Testis (tissue), 3 donors: Measurements from ENCODE around the gene LIPF. TPM values are rescaled to one million over a fixed set of nuclear protein-coding genes. Genes with fewer than 3 reads are reported as not detected.
"Not testable (repeated sequence)": the region's sequence is repeated elsewhere in the genome, so short reads cannot be mapped to it uniquely, and the experiment has no call there.

ENCODE experiments used
- DNase-seq: peaks from one replicate; pipeline ENCODE4 v3.0.0-alpha.2; 2019
- H3K27ac ChIP-seq, 2 donors: fragments of 200-600 bp; sonication (generic); one replicate each; pipeline ENCODE4 v1.5.1; 2019
- H3K27me3 ChIP-seq: fragments of 200-600 bp; sonication (generic); one replicate; pipeline ENCODE4 v1.5.1; 2019
- H3K36me3 ChIP-seq: fragments of 200-600 bp; sonication (generic); one replicate; pipeline ENCODE4 v1.5.1; 2017; ENCODE audit warnings: low read depth; ENCODE audit errors: missing control alignments
- H3K4me1 ChIP-seq: fragments of 200-600 bp; sonication (generic); one replicate; pipeline ENCODE4 v1.5.1; 2019
- H3K4me3 ChIP-seq, 2 donors: fragments of 200-600 bp; sonication (generic); one replicate each; pipeline ENCODE4 v1.5.1; 2017 to 2019
- H3K9me3 ChIP-seq: fragments of 200-600 bp; sonication (generic); one replicate; pipeline ENCODE4 v1.5.1; 2017
- POLR2A ChIP-seq: fragments of 450-650 bp; IDR thresholded peaks from one replicate; pipeline ENCODE4 v1.6.1; 2017; ENCODE audit warnings: antibody characterized with exemption, mild to moderate bottlenecking, moderate library complexity
- WGBS, 2 donors: methylation state at CpG; one replicate each; pipeline ENCODE4 v1.1.5; 2018; 5-methylcytosine and 5-hydroxymethylcytosine counted together
- intact Hi-C: fragments of 100-400 bp; cut with DNase I; formaldehyde crosslinking; loops from one replicate; pipeline ENCODE4 v1.15.1; 2023; ENCODE audit warnings: low total_unique reads
- polyA plus RNA-seq: library from polyadenylated mRNA; stranded (reverse); fragments of 350-450 nt; fragmentation: Illumina TruSeq; extraction: RNeasy Lipid Tissue Mini Kit (QIAGEN cat#74804); gene quantifications from one replicate; pipeline ENCODE4 v1.2.3, GENCODE V29; 2014; ENCODE audit warnings: low read depth, low replicate concordance; ENCODE audit not compliant: insufficient read depth
- total RNA-seq, 2 donors: library from RNA; depleted of rRNA; stranded (reverse); fragments of >200 nt; gene quantifications; one replicate each; pipeline ENCODE4 v1.2.3, GENCODE V29; 2016
- TF ChIP-seq, protein P1 (sequence below), 3 experiments: fragments of 450-650 bp in 2 of 3; fragments of 200-600 bp in 1 of 3; sonication (generic) in 1 of 3; IDR thresholded peaks; one replicate each; pipeline ENCODE4 v1.5.1; 2016 to 2019; ENCODE audit warnings: antibody characterized with exemption in 3 of 3, mild to moderate bottlenecking in 2 of 3, moderate library complexity in 1 of 3

Gene LIPF
- total and polyA plus RNA-seq, 3 donors from 2014 or later, result 0.81 to 2.3 (median 1.3) TPM

DNA sequence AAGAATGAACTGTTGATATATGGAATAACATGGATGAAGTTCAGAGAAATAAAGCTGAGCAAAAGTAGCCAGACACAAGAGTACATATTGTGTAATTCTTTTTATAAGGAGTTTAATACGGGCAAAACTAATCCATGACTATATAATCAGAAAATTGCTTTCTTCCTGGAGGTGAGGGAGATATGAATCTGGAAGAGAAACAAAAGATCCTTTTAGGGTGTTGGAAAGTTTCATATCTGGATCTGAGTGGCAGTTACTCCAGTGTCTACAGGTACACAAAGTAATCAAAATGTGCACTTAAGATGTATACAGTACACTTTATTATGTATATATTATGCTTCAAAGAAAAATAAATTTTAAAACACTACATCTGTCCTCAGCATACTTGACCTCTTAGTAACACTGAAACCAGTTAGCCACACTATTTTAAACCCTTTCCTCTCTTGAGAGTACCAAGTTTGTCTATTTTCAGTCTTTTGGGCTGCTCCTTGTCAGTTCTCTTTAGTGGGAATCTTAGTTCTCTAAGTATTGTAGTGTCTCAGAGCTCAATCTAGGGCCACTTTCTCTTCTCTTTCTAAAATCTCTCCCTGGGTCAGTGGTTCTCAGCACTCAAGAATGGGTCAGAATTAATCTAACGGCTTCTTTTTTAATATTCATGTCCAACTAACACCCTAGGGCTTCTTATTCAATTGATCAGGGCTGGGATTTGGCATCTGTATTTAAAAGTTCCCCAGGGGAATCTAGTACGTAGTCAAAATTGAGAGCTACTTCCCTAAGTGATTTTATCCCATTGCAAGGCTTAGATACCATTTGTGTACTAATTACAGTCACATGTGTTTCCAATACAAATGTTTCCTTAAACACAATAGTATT, 4.3 kb upstream of the LIPF start:
- no peaks in the 10 kb centered on the region for H3K9me3 ChIP-seq
- intact Hi-C loops, result no loop called here
- no peak overlapping the region for H3K27ac ChIP-seq
- WGBS, 2 donors, result 62 to 81% methylated on average over 3 of the region's 3 CpGs
- H3K4me1 ChIP-seq, result no peaks in the 10 kb centered on the region
- DNase-seq, result no peak
- H3K36me3 ChIP-seq, result no peaks in the 10 kb centered on the region
- TF ChIP-seq, protein P1, sequence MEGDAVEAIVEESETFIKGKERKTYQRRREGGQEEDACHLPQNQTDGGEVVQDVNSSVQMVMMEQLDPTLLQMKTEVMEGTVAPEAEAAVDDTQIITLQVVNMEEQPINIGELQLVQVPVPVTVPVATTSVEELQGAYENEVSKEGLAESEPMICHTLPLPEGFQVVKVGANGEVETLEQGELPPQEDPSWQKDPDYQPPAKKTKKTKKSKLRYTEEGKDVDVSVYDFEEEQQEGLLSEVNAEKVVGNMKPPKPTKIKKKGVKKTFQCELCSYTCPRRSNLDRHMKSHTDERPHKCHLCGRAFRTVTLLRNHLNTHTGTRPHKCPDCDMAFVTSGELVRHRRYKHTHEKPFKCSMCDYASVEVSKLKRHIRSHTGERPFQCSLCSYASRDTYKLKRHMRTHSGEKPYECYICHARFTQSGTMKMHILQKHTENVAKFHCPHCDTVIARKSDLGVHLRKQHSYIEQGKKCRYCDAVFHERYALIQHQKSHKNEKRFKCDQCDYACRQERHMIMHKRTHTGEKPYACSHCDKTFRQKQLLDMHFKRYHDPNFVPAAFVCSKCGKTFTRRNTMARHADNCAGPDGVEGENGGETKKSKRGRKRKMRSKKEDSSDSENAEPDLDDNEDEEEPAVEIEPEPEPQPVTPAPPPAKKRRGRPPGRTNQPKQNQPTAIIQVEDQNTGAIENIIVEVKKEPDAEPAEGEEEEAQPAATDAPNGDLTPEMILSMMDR (IDR thresholded peaks at IDR 0.05), result no peak
- TF ChIP-seq POLR2A, result no peak
- no peaks in the 10 kb centered on the region for H3K27me3 ChIP-seq
- no peak overlapping the region for H3K4me3 ChIP-seq

DNA sequence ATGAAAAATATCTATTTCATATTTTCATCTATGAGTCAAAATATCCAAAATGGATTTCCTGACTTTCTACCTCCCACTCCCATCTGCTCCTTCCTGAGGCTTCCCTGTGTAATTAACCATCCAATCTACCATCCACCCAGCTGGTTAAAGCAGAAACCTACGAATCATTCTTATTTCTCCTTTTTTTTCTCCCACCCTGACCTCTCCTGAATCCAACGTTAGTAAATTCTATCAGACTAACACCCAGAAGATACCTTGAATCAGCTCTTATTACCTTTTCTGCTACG, 3.7 kb upstream of the LIPF start:
- Histone ChIP-seq H3K27me3 (no peaks in the 10 kb centered on the region), H3K4me1 (no peaks in the 10 kb centered on the region), H3K36me3 (no peaks in the 10 kb centered on the region), H3K9me3 (no peaks in the 10 kb centered on the region), H3K4me3 (no peak overlapping the region), H3K27ac (no peak overlapping the region)
- WGBS, 2 donors, result 23 to 55% methylated on average over 2 to 3 of the region's 3 CpGs
- no peak for DNase-seq
- no peak for TF ChIP-seq POLR2A
- TF ChIP-seq, protein P1 (IDR thresholded peaks at IDR 0.05), result no peak
- intact Hi-C loops, result no loop called here

DNA sequence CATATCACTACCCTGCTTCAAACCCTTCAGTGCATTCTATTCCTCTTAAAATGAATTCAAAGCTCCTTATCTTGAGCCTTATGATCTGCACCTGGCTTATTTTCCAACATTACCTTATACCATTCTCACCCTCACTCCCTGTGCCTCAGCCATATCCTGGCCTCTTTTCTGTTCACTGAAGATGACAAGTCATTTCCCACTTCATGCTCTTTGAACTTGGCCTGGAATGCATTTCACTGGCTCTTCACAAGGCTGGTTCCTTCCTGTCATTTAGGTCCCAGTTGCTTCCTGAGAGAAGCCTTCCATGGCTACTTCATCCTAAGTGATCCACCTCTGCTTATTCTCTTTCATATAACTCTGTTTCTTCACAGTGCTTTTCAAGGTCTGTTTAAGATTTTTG, 3.2 kb upstream of the LIPF start:
- no peaks in the 10 kb centered on the region for H3K4me1 ChIP-seq
- no peak overlapping the region for H3K4me3 ChIP-seq
- H3K27me3 ChIP-seq, result no peaks in the 10 kb centered on the region
- no peak overlapping the region for H3K27ac ChIP-seq
- H3K36me3 ChIP-seq, result no peaks in the 10 kb centered on the region
- no peaks in the 10 kb centered on the region for H3K9me3 ChIP-seq
- no peak for DNase-seq
- no peak for TF ChIP-seq POLR2A
- TF ChIP-seq, protein P1 (IDR thresholded peaks at IDR 0.05), result no peak
- intact Hi-C loops, result no loop called here

DNA sequence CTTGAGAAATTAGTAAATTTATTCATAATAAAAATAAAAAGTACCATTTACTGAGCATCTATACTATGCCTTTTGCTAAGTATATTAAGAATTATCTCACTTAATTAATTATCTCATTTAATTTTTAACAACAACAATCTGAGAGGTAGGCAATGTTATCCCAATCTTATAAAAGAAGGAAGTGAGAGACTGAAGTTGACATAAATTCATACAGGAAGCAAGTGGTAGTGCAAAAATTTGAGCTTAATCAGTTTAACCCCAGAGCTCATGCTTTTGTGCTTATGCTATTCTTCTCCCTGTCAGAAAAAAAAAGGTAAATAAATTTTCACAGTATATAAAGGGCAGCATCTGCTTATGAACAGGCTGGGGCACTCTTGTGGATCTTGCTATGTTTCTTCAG, 2.7 kb upstream of the LIPF start:
- Histone ChIP-seq H3K9me3 (no peaks in the 10 kb centered on the region), H3K27me3 (no peaks in the 10 kb centered on the region), H3K4me3 (no peak overlapping the region), H3K4me1 (no peaks in the 10 kb centered on the region), H3K36me3 (no peaks in the 10 kb centered on the region), H3K27ac (no peak overlapping the region)
- intact Hi-C loops, result no loop called here
- TF ChIP-seq, protein P1 (IDR thresholded peaks at IDR 0.05), result no peak
- no peak for TF ChIP-seq POLR2A
- DNase-seq, result no peak

DNA sequence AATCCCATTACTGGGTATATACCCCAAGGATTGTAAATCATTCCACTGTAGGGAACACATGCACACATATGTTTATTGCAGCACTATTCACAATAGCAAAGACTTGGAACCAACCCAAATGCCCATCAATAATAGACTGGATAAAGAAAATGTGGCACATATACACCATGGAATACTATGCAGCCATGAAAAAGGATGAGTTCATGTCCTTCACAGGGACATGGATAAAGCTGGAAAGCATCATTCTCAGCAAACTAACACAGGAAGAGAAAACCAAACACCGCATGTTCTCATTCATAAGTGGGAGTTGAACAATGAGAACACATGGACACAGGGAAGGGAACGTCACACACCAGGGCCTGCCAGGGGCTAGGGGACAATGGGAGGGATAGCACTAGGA, 1.1 kb upstream of the LIPF start:
- H3K27ac ChIP-seq, H3K4me3 ChIP-seq, H3K9me3 ChIP-seq, intact Hi-C loops, H3K36me3 ChIP-seq, H3K27me3 ChIP-seq, H3K4me1 ChIP-seq, DNase-seq: not testable (repeated sequence)
- 91 to 94% methylated on average over 2 of the region's 2 CpGs for WGBS, 2 donors
